HS-5 (cell line): ENCODE measurements around the gene NOX1.

Experiments
- DNase-seq: peaks from one replicate; pipeline ENCODE4 v3.0.0-alpha.2; 2012; ENCODE audit warnings: low read depth

Gene NOX1

GRCh38 chrX:100874325-100874724 is at the start of gene NOX1:
TSS of gene NOX1 (minus strand) at chrX:100874359. CDS start at chrX:100874139, 220 bp downstream.
- DNase-seq: no peak

- DNase-seq: no peak
These were observed 41.4 kb upstream of the NOX1 start for GRCh38 chrX:100915562-100915961.

GRCh38 chrX:100913111-100913510 is 39.0 kb upstream of the NOX1 start:
- DNase-seq: no peak

- no peak for DNase-seq
These were observed 37.6 kb upstream of the NOX1 start for GRCh38 chrX:100911731-100912130.

GRCh38 chrX:100905620-100906019 is 31.5 kb upstream of the NOX1 start:
- no peak for DNase-seq

GRCh38 chrX:100904433-100904832 is 30.3 kb upstream of the NOX1 start:
- no peak for DNase-seq

GRCh38 chrX:100895365-100896075 is 21.4 kb upstream of the NOX1 start:
- no peak for DNase-seq

- no peak for DNase-seq
These were observed 9.5 kb upstream of the NOX1 start for GRCh38 chrX:100883654-100884053.

- no peak for DNase-seq
These were observed 6.2 kb upstream of the NOX1 start for GRCh38 chrX:100880368-100880767.

- no peak for DNase-seq
These were observed 2.3 kb downstream of the NOX1 start for GRCh38 chrX:100871594-100872560.

GRCh38 chrX:100870527-100870926 is 3.6 kb downstream of the NOX1 start:
- DNase-seq: no peak

GRCh38 chrX:100868273-100868672 is 5.9 kb downstream of the NOX1 start:
- no peak for DNase-seq

- peak; percentile 2 for DNase-seq
These were observed 9.3 kb downstream of the NOX1 start for GRCh38 chrX:100864657-100865391.

- DNase-seq: no peak
These were observed 10.8 kb downstream of the NOX1 start for GRCh38 chrX:100863326-100863864.

- no peak for DNase-seq
These were observed 21.3 kb downstream of the NOX1 start for GRCh38 chrX:100852810-100853209.

GRCh38 chrX:100850317-100850716 is 23.8 kb downstream of the NOX1 start:
- DNase-seq: no peak

- DNase-seq: no peak
These were observed 42.8 kb downstream of the NOX1 start for GRCh38 chrX:100831219-100831946.

GRCh38 chrX:100830547-100830946 is 43.6 kb downstream of the NOX1 start:
- no peak for DNase-seq

- DNase-seq: no peak
These were observed 44.0 kb downstream of the NOX1 start for GRCh38 chrX:100830143-100830542.

- DNase-seq: peak; percentile 46
These were observed 44.4 kb downstream of the NOX1 start for GRCh38 chrX:100829730-100830129.
